Peyer's patch (tissue), 4 donors: ENCODE measurements around the gene CGNL1. TPM values are rescaled to one million over a fixed set of nuclear protein-coding genes. Genes with fewer than 3 reads are reported as not detected.

Experiments used
- DNase-seq, 3 donors: peaks; one replicate each; pipeline ENCODE4 v3.0.0-alpha.2; 2017 to 2019
- H3K27ac ChIP-seq, 4 donors: fragments of 200-600 bp; sonication (generic); one replicate each; pipeline ENCODE4 v1.5.1; 2016 to 2019
- H3K27me3 ChIP-seq, 2 donors: fragments of 200-600 bp; sonication (generic); one replicate each; pipeline ENCODE4 v1.5.1; 2019
- H3K36me3 ChIP-seq, 3 donors: fragments of 200-600 bp; sonication (generic); one replicate each; pipeline ENCODE4 v1.5.1; 2016 to 2019
- H3K4me1 ChIP-seq, 4 donors: fragments of 200-600 bp; sonication (generic); one replicate each; pipeline ENCODE4 v1.5.1; 2016 to 2019
- H3K4me3 ChIP-seq, 4 donors: fragments of 200-600 bp; sonication (generic); 1 replicate in 3 of 4; 2 replicates in 1 of 4; pipeline ENCODE4 v1.5.1; 2016 to 2019; ENCODE audit warnings: mild to moderate bottlenecking in 1 of 4
- H3K9me3 ChIP-seq, 4 donors: fragments of 200-600 bp; sonication (generic); one replicate each; pipeline ENCODE4 v1.5.1; 2016 to 2019; ENCODE audit warnings: mild to moderate bottlenecking in 1 of 4
- CTCF ChIP-seq, 6 experiments: fragments of 450-650 bp in 4 of 6; fragments of 200-600 bp in 2 of 6; sonication (generic) in 1 of 6; IDR thresholded peaks; one replicate each; pipeline ENCODE4 v1.5.1; 2017 to 2019; ENCODE audit warnings: antibody characterized with exemption in 6 of 6, mild to moderate bottlenecking in 3 of 6, moderate library complexity in 1 of 6
- POLR2A ChIP-seq, 2 donors: fragments of 450-650 bp; IDR thresholded peaks; one replicate each; pipeline ENCODE4 v1.5.1; 2017; ENCODE audit warnings: antibody characterized with exemption in 2 of 2, mild to moderate bottlenecking in 2 of 2, moderate library complexity in 2 of 2
- total RNA-seq, 4 donors: library from RNA; depleted of rRNA; stranded (reverse); fragments of >200 nt; gene quantifications; one replicate each; pipeline ENCODE4 v1.1.0, GENCODE V29; 2016

CGNL1 gene
- total RNA-seq, 4 donors from 2014 or later: 1.2 to 9.9 (median 2.1) TPM

- no peak for TF ChIP-seq POLR2A (IDR thresholded peaks at IDR 0.05)
- TF ChIP-seq CTCF (IDR thresholded peaks at IDR 0.05): no peak
- DNase-seq: no peak
- Histone ChIP-seq H3K4me1 (peaks cover 0 to 16% (median 0%) of the 10 kb centered on the region in 4 donors), H3K4me3 (no peak overlapping the region), H3K27me3 (no peaks in the 10 kb centered on the region), H3K27ac (peak overlapping the region in 3 of 4 donors; percentile 10 to 71 (median 50)), H3K36me3 (no peaks in the 10 kb centered on the region), H3K9me3 (no peaks in the 10 kb centered on the region)
Measured at GRCh38 chr15:57506422-57506821, 130.1 kb downstream of the CGNL1 start.

- H3K9me3 ChIP-seq: no peaks in the 10 kb centered on the region
- H3K36me3 ChIP-seq: no peaks in the 10 kb centered on the region
- H3K27ac ChIP-seq: no peak overlapping the region
- no peak for DNase-seq
- H3K4me3 ChIP-seq: no peak overlapping the region
- TF ChIP-seq POLR2A (IDR thresholded peaks at IDR 0.05) (no peak), CTCF (IDR thresholded peaks at IDR 0.05) (no peak)
- peaks cover 0 to 16% (median 0%) of the 10 kb centered on the region in 4 donors for H3K4me1 ChIP-seq
- no peaks in the 10 kb centered on the region for H3K27me3 ChIP-seq
Measured at GRCh38 chr15:57507111-57507510, 130.8 kb downstream of the CGNL1 start.

- no peaks in the 10 kb centered on the region for H3K36me3 ChIP-seq
- peaks cover 0 to 16% (median 0%) of the 10 kb centered on the region in 4 donors for H3K4me1 ChIP-seq
- H3K27me3 ChIP-seq: no peaks in the 10 kb centered on the region
- no peak for DNase-seq
- H3K27ac ChIP-seq: no peak overlapping the region
- H3K4me3 ChIP-seq: no peak overlapping the region
- TF ChIP-seq CTCF (IDR thresholded peaks at IDR 0.05): no peak
- TF ChIP-seq POLR2A (IDR thresholded peaks at IDR 0.05): no peak
- no peaks in the 10 kb centered on the region for H3K9me3 ChIP-seq
Measured at GRCh38 chr15:57509126-57509525, 132.8 kb downstream of the CGNL1 start.

- TF ChIP-seq CTCF (IDR thresholded peaks at IDR 0.05) (no peak), POLR2A (IDR thresholded peaks at IDR 0.05) (no peak)
- no peaks in the 10 kb centered on the region for H3K9me3 ChIP-seq
- DNase-seq: no peak
- no peaks in the 10 kb centered on the region for H3K36me3 ChIP-seq
- H3K4me1 ChIP-seq: peaks cover 0 to 15% (median 0%) of the 10 kb centered on the region in 4 donors
- no peak overlapping the region for H3K27ac ChIP-seq
- H3K27me3 ChIP-seq: no peaks in the 10 kb centered on the region
- no peak overlapping the region for H3K4me3 ChIP-seq
Measured at GRCh38 chr15:57509965-57510364, 133.7 kb downstream of the CGNL1 start.

- Histone ChIP-seq H3K4me3 (no peak overlapping the region), H3K27me3 (no peaks in the 10 kb centered on the region), H3K9me3 (no peaks in the 10 kb centered on the region), H3K27ac (no peak overlapping the region), H3K4me1 (peaks cover 0 to 8% (median 0%) of the 10 kb centered on the region in 4 donors), H3K36me3 (no peaks in the 10 kb centered on the region)
- no peak for TF ChIP-seq CTCF (IDR thresholded peaks at IDR 0.05)
- no peak for TF ChIP-seq POLR2A (IDR thresholded peaks at IDR 0.05)
- no peak for DNase-seq
Measured at GRCh38 chr15:57510647-57511046, 134.3 kb downstream of the CGNL1 start.
